GDM1 (cell line): ENCODE data around the gene NTRK2.

Experiments
- DNase-seq: peaks from one replicate; lab custom pipeline; 2025; lab: John Stamatoyannopoulos, UW

NTRK2 gene

GRCh38 chr9:84819491-84819991, 150.0 kb downstream of the NTRK2 start:
- DNase-seq = no peak

GRCh38 chr9:84821431-84821830, 151.9 kb downstream of the NTRK2 start:
- DNase-seq = no peak

GRCh38 chr9:84822589-84823233, 153.2 kb downstream of the NTRK2 start:
- DNase-seq = no peak

- no peak for DNase-seq
Measured at GRCh38 chr9:84823421-84824271, 154.1 kb downstream of the NTRK2 start.

- no peak for DNase-seq
Measured at GRCh38 chr9:84827216-84827765, 157.8 kb downstream of the NTRK2 start.

GRCh38 chr9:84828046-84828445, 158.5 kb downstream of the NTRK2 start:
- no peak for DNase-seq

- no peak for DNase-seq
Measured at GRCh38 chr9:84829471-84829870, 159.9 kb downstream of the NTRK2 start.

- no peak for DNase-seq
Measured at GRCh38 chr9:84829997-84830696, 160.6 kb downstream of the NTRK2 start.

GRCh38 chr9:84831377-84831776, 161.8 kb downstream of the NTRK2 start:
- DNase-seq = no peak

GRCh38 chr9:84832453-84832852, 162.9 kb downstream of the NTRK2 start:
- no peak for DNase-seq

GRCh38 chr9:84834426-84834825, 164.9 kb downstream of the NTRK2 start:
- DNase-seq = no peak

- no peak for DNase-seq
Measured at GRCh38 chr9:84835745-84836144, 166.2 kb downstream of the NTRK2 start.

GRCh38 chr9:84838879-84839278, 169.3 kb downstream of the NTRK2 start:
- DNase-seq = no peak

- no peak for DNase-seq
Measured at GRCh38 chr9:84839541-84839940, 170.0 kb downstream of the NTRK2 start.

GRCh38 chr9:84841931-84842330, 172.4 kb downstream of the NTRK2 start:
- no peak for DNase-seq

- no peak for DNase-seq
Measured at GRCh38 chr9:84843175-84843824, 173.8 kb downstream of the NTRK2 start.

GRCh38 chr9:84845956-84846900, 176.7 kb downstream of the NTRK2 start:
- DNase-seq = no peak

- no peak for DNase-seq
Measured at GRCh38 chr9:84846906-84847305, 177.4 kb downstream of the NTRK2 start.

- no peak for DNase-seq
Measured at GRCh38 chr9:84849049-84849448, 179.5 kb downstream of the NTRK2 start.

- no peak for DNase-seq
Measured at GRCh38 chr9:84850830-84851392, 181.4 kb downstream of the NTRK2 start.
